Vagina (tissue), 2 donors: Measurements from ENCODE around the gene NCS1. TPM values are rescaled to one million over a fixed set of nuclear protein-coding genes. Genes with fewer than 3 reads are reported as not detected.

Experiments used
- DNase-seq, 2 donors: peaks; one replicate each; pipeline ENCODE4 v3.0.0-alpha.2; 2017; ENCODE audit errors: extremely low spot score in 2 of 2
- H3K27ac ChIP-seq: fragments of 200-600 bp; sonication (generic); one replicate; pipeline ENCODE4 v1.5.1; 2019
- H3K27me3 ChIP-seq: fragments of 200-600 bp; sonication (generic); one replicate; pipeline ENCODE4 v1.5.1; 2019
- H3K36me3 ChIP-seq, 2 donors: fragments of 200-600 bp; sonication (generic); one replicate each; pipeline ENCODE4 v1.5.1; 2017 to 2019
- H3K4me1 ChIP-seq: fragments of 200-600 bp; sonication (generic); one replicate; pipeline ENCODE4 v1.5.1; 2019
- H3K4me3 ChIP-seq, 2 donors: fragments of 200-600 bp; sonication (generic); 1 replicate in 1 of 2; 2 replicates in 1 of 2; pipeline ENCODE4 v1.5.1; 2016 to 2019
- H3K9me3 ChIP-seq: fragments of 200-600 bp; sonication (generic); one replicate; pipeline ENCODE4 v1.5.1; 2019
- CTCF ChIP-seq, 3 experiments: fragments of 450-650 bp in 2 of 3; fragments of 200-600 bp in 1 of 3; sonication (generic) in 1 of 3; IDR thresholded peaks; one replicate each; pipeline ENCODE4 v1.5.1; 2017 to 2019; ENCODE audit warnings: antibody characterized with exemption in 3 of 3, mild to moderate bottlenecking in 2 of 3, moderate library complexity in 2 of 3
- POLR2A ChIP-seq, 2 donors: fragments of 450-650 bp; IDR thresholded peaks; one replicate each; pipeline ENCODE4 v1.6.1; 2017; ENCODE audit warnings: antibody characterized with exemption in 2 of 2, mild to moderate bottlenecking in 2 of 2, moderate library complexity in 2 of 2
- POLR2AphosphoS5 ChIP-seq, 2 donors: sonication (generic); formaldehyde crosslinking; IDR thresholded peaks; one replicate each; pipeline ENCODE4 v1.9.0; 2017; ENCODE audit warnings: antibody characterized with exemption in 2 of 2, mild to moderate bottlenecking in 2 of 2, low read depth in 1 of 2; ENCODE audit not compliant: insufficient read depth in 1 of 2
- intact Hi-C: fragments of 100-400 bp; cut with DNase I; formaldehyde crosslinking; loops from one replicate; pipeline ENCODE4 v1.15.1; 2023
- total RNA-seq: library from RNA; depleted of rRNA; stranded (reverse); fragments of >200 nt; gene quantifications from one replicate; pipeline ENCODE4 v1.2.3, GENCODE V29; 2016

The NCS1 gene
- total RNA-seq, 1 donor from 2014 or later: 20.4 TPM

GRCh38 chr9:130237076-130237475, 64.9 kb downstream of the NCS1 start:
- Histone ChIP-seq H3K36me3 (no peaks in the 10 kb centered on the region), H3K9me3 (no peaks in the 10 kb centered on the region), H3K27me3 (no peaks in the 10 kb centered on the region), H3K4me3 (no peak overlapping the region), H3K4me1 (peaks cover 23% of the 10 kb centered on the region), H3K27ac (peak overlapping the region; percentile 6)
- intact Hi-C loops: loop anchor here (2.0 to 5.0 kb wide), 2 partner anchors 65 to 130 kb away; partner anchors contain the start of gene NCS1
- no peak for DNase-seq
- TF ChIP-seq POLR2AphosphoS5 (IDR thresholded peaks at IDR 0.05; ENCODE audit: insufficient read depth in 1 of 2, low read depth in 1 of 2) (no peak), POLR2A (IDR thresholded peaks at IDR 0.05) (no peak)

DNA sequence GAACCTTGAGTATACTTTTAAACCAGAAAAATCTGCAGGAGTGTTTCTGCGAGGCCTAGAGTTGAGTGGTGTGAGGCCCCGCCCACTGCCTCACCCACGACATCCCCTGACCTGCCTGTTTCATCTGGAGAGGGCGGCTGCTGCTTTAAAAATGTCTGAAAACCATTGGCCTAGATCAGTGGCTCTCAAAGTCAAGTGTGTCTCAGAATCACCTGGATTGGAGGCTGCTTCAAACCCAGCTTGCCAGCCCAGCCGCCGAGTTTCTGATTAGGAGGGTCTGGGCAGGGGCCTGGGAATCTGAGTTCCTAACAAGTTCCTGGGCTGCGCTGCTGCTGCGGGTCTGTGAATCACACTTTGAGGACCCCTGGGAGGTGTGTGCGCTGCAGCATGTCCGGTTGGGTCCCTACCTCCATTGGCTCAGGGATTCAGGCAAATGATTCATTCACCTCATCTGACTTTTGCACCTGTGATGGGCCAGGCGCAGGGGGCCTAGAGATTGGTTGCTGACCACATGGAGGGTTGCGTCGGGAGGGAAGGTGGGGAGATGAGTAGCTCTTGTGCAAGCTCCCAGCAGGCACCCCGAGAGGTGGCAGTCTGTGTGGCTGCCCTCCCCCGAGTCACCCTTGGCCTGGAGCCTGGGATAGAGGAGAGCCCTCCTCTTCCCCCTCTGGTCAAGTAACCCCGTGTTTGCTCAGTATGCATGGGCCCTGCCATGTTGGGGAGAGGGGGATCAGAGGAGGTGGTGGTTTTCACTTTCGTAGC, 65.7 kb downstream of the NCS1 start:
- Histone ChIP-seq H3K27ac (peak overlapping the region; percentile 6), H3K4me3 (no peak overlapping the region), H3K4me1 (peaks cover 26% of the 10 kb centered on the region), H3K36me3 (no peaks in the 10 kb centered on the region), H3K27me3 (no peaks in the 10 kb centered on the region), H3K9me3 (no peaks in the 10 kb centered on the region)
- intact Hi-C loops: loop anchor here (2.0 to 5.0 kb wide), 2 partner anchors 66 to 131 kb away; partner anchors contain the start of gene NCS1
- TF ChIP-seq CTCF (IDR thresholded peaks at IDR 0.05) (no peak), POLR2A (IDR thresholded peaks at IDR 0.05) (no peak), POLR2AphosphoS5 (IDR thresholded peaks at IDR 0.05; ENCODE audit: insufficient read depth in 1 of 2, low read depth in 1 of 2) (no peak)
- no peak for DNase-seq

GRCh38 chr9:130239363-130239695, 67.1 kb downstream of the NCS1 start:
- DNase-seq: no peak
- Histone ChIP-seq H3K4me1 (peaks cover 33% of the 10 kb centered on the region), H3K9me3 (no peaks in the 10 kb centered on the region), H3K4me3 (no peak overlapping the region), H3K27ac (no peak overlapping the region), H3K27me3 (no peaks in the 10 kb centered on the region), H3K36me3 (no peaks in the 10 kb centered on the region)
- TF ChIP-seq POLR2AphosphoS5 (IDR thresholded peaks at IDR 0.05; ENCODE audit: insufficient read depth in 1 of 2, low read depth in 1 of 2) (no peak), POLR2A (IDR thresholded peaks at IDR 0.05) (no peak), CTCF (IDR thresholded peaks at IDR 0.05) (no peak)
- intact Hi-C loops: loop anchor here (5.0 kb wide), 1 partner anchor 67 kb away; the partner anchor contains the start of gene NCS1

DNA sequence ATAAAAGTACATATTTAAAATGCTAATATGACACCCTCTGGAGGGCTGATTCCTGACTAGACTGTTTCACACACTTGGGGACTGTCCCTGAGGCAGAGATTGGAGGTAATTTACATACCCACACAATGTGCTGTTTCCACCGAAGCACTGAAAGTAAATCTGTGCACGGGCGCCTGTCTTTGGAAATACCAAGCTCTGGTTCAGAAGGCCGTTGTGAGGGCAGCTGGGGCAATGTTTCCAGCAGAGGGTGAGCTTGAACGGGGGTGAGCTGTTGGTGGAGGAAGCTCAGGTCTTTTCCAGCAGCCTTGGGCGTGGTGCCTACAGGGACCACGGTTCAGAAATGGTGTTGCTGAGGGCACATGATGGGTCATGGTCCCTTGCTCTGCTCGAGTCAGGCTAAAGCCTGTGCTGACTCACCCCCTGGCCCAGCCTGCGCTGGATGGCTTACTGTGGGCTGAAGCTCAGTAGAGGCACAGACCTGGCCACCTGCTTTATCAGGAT, 67.6 kb downstream of the NCS1 start:
- Histone ChIP-seq H3K9me3 (no peaks in the 10 kb centered on the region), H3K4me1 (peaks cover 33% of the 10 kb centered on the region), H3K36me3 (no peaks in the 10 kb centered on the region), H3K27me3 (no peaks in the 10 kb centered on the region), H3K4me3 (no peak overlapping the region), H3K27ac (no peak overlapping the region)
- DNase-seq: no peak
- no peak for TF ChIP-seq CTCF (IDR thresholded peaks at IDR 0.05)
- no peak for TF ChIP-seq POLR2AphosphoS5 (IDR thresholded peaks at IDR 0.05; ENCODE audit: insufficient read depth in 1 of 2, low read depth in 1 of 2)
- TF ChIP-seq POLR2A (IDR thresholded peaks at IDR 0.05): no peak
- intact Hi-C loops: loop anchor here (5.0 kb wide), 1 partner anchor 67 kb away; the partner anchor contains the start of gene NCS1

GRCh38 chr9:130240410-130241197, 68.4 kb downstream of the NCS1 start:
- TF ChIP-seq POLR2A (IDR thresholded peaks at IDR 0.05) (no peak), CTCF (IDR thresholded peaks at IDR 0.05) (no peak), POLR2AphosphoS5 (IDR thresholded peaks at IDR 0.05; ENCODE audit: insufficient read depth in 1 of 2, low read depth in 1 of 2) (peak in 1 of 2 donors; percentile 58)
- Histone ChIP-seq H3K9me3 (no peaks in the 10 kb centered on the region), H3K4me1 (peaks cover 30% of the 10 kb centered on the region), H3K4me3 (no peak overlapping the region), H3K27ac (no peak overlapping the region), H3K27me3 (no peaks in the 10 kb centered on the region), H3K36me3 (no peaks in the 10 kb centered on the region)
- DNase-seq: no peak
- intact Hi-C loops: no loop called here
